ENCODE results near the gene ERICH3. TPM values are rescaled to one million over a fixed set of nuclear protein-coding genes. Genes with fewer than 3 reads are reported as not detected.
A peak's percentile ranks its signal among the peaks of the same experiment; 100 is the strongest.

ERICH3 gene
- total and polyA plus RNA-seq, 11 donors, result 0.03 to 0.21 (median 0.08) TPM; not detected in 8

DNA sequence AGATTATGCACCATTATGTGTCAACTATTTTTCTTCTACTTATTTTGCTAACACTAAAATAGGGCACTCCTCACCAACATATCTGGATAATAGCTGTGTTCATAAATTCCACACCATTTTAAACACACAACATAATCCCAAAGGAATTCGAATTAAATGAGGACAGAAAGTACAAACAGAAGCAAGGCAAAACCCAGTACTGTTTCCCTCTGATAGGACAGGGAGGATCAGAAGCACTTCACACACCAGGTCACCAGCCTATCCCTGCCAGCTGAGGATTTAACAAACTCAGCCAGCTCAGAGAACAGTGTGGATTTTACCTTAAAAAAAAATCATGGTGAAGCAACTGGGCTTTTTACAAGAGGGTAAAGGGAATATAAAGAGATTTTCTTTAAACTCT is 39.3 kb upstream of the ERICH3 start:
- DNase-seq (no peak), ATAC-seq (peak in 3 of 4 donors; percentile 45 to 74 (median 69))
- intact Hi-C loops (cut with DNase I), result no loop called here
- Histone ChIP-seq H3K36me3 (peaks cover 0 to 98% (median 84%) of the 10 kb centered on the region in 9 donors), H3K9me3 (no peaks in the 10 kb centered on the region), H3K27me3 (no peaks in the 10 kb centered on the region), H3K4me3 (no peak overlapping the region), H3K4me1 (peaks cover 0 to 16% (median 2%) of the 10 kb centered on the region in 12 donors), H3K27ac (peak overlapping the region in 1 of 12 donors; percentile 11)
- no peak for TF ChIP-seq CTCF (IDR thresholded peaks at IDR 0.05)
- 26 to 62% (median 46%) methylated on average over 1 of the region's 1 CpG for WGBS, 4 donors

DNA sequence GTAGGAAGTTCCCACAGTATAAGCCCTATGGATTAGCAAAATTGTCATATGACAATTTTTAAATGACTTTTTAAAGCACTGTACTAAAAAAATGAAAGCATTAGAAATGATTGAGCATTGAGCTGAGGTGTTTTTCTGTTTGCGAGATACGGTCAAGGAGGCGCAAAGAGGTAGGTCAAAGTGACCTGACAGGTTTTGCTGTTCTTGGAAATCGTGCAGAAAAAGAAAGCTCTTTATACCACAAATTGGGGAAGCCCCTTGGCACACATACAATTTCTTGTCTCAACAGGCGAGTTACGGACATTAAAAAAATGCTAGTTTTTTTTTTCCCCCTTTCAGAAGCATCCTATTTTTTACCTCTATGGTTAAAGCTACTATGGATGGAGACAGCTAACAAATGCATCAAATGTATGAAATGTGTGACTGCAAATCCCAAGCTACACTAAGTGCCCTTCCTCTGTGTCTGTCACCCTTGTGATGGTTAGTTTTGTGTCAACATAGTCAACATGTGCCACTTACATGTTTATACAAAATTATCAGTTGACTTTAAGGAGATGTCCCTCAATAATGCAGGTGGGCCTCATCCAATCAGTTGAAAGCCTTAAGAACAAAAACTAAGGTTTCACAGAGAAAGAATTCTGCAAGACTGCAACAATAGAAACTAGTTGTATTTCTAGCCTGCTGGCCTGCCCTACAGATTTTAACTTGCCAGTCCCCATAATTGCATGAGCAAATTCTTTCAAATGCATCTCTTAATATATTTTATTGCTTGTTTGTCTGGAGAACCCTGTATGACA is 30.0 kb upstream of the ERICH3 start:
- intact Hi-C loops (cut with DNase I), result no loop called here
- Histone ChIP-seq H3K4me3 (no peak overlapping the region), H3K27ac (no peak overlapping the region), H3K4me1 (no peaks in the 10 kb centered on the region), H3K36me3 (peaks cover 0 to 70% (median 56%) of the 10 kb centered on the region in 9 donors), H3K9me3 (no peaks in the 10 kb centered on the region), H3K27me3 (no peaks in the 10 kb centered on the region)
- WGBS, 4 donors, result 88 to 94% (median 91%) methylated on average over 6 of the region's 6 CpGs
- no peak for DNase-seq
- ATAC-seq, result no peak
- TF ChIP-seq POLR2A (IDR thresholded peaks at IDR 0.05) (no peak), CTCF (IDR thresholded peaks at IDR 0.05) (no peak)

GRCh38 chr1:74699331-74699730 is 25.7 kb upstream of the ERICH3 start:
- no peaks in the 10 kb centered on the region for H3K9me3 ChIP-seq
- peaks cover 0 to 9% (median 0%) of the 10 kb centered on the region in 12 donors for H3K4me1 ChIP-seq
- H3K4me3 ChIP-seq, result no peak overlapping the region
- DNase-seq, result no peak
- no peaks in the 10 kb centered on the region for H3K27me3 ChIP-seq
- H3K36me3 ChIP-seq, result peaks cover 0 to 29% (median 23%) of the 10 kb centered on the region in 9 donors
- no peak for ATAC-seq
- intact Hi-C loops (cut with DNase I), result no loop called here
- TF ChIP-seq CTCF (IDR thresholded peaks at IDR 0.05), result no peak
- no peak overlapping the region for H3K27ac ChIP-seq

DNA sequence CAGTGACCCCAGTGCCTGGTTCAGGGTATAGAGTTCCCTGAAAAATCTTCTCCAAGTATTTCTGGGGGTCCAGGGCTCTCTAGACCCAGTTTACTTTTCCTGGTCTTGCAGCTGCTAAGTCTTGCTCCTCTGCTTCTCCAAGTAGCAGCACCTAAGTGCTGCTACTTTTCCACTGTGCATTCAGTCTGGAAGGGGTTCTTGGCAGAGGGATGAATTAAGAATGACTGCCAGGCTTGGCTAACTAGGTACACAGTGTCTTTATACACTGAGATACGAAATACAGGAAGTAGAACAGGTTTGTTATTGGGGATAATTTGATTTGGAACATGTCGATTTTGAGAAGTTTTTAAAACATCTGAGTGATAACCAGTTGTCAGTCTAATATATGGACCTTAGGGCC is 24.2 kb upstream of the ERICH3 start:
- Histone ChIP-seq H3K27me3 (no peaks in the 10 kb centered on the region), H3K36me3 (peaks cover 0 to 14% (median 10%) of the 10 kb centered on the region in 9 donors), H3K9me3 (no peaks in the 10 kb centered on the region), H3K4me1 (peaks cover 0 to 9% (median 0%) of the 10 kb centered on the region in 12 donors), H3K27ac (no peak overlapping the region), H3K4me3 (no peak overlapping the region)
- ATAC-seq, result peak in 2 of 4 donors; percentile 38 to 50
- WGBS, 4 donors, result 54 to 83% (median 59%) methylated on average over 2 of the region's 2 CpGs
- TF ChIP-seq CTCF (IDR thresholded peaks at IDR 0.05), result no peak
- TF ChIP-seq POLR2A (IDR thresholded peaks at IDR 0.05), result no peak
- DNase-seq, result no peak
- intact Hi-C loops (cut with DNase I), result no loop called here

All from heart left ventricle (tissue), 16 donors.